ENCODE results near the gene HOXB4.

The HOXB4 gene

GRCh38 chr17:48526608-48527546 lies 51.3 kb downstream of the HOXB4 start:
- DNase-seq, result no peak
